NOMO-1 treated with dmso at 0.1 percent for 144 hours (cell line): Measurements from ENCODE around the gene ITGA11.
"Not testable (repeated sequence)": the region's sequence is repeated elsewhere in the genome, so short reads cannot be mapped to it uniquely, and the experiment has no call there.

Experiments used
- DNase-seq: peaks from one replicate; lab custom pipeline; 2025; ENCODE audit not compliant: unreplicated experiment; lab: John Stamatoyannopoulos, UW

The ITGA11 gene

DNA sequence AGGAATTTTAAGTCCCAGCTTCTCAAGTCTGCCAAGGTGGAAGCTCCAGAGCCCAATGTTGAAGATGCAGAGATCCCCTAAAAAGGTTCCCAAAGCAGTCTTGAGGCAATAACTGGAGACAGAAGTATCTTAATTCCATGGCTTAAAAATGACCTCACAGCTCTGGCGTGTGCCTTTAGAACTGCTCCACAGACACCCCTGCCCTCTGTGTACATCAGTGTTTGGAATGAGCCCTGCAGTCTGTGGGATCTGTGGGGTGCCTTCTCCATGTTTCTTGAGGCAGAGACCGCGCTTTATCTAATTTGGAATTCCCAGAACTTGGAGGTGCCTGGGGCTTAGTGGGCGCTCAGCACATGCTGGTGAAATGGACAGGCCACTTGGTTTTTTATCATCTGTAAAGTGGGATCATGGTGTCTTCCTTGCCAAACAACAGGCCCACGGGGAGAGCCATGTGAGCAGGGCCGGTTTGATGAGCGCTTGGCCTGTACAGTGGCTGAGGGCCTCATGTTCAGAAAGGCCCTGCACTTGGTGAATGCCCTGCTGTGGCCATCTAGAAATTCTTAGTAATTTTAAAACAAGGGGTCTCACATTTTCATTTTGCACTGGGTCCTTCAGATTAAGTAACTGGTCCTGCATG is 7.1 kb downstream of the ITGA11 start:
- no peak for DNase-seq

DNA sequence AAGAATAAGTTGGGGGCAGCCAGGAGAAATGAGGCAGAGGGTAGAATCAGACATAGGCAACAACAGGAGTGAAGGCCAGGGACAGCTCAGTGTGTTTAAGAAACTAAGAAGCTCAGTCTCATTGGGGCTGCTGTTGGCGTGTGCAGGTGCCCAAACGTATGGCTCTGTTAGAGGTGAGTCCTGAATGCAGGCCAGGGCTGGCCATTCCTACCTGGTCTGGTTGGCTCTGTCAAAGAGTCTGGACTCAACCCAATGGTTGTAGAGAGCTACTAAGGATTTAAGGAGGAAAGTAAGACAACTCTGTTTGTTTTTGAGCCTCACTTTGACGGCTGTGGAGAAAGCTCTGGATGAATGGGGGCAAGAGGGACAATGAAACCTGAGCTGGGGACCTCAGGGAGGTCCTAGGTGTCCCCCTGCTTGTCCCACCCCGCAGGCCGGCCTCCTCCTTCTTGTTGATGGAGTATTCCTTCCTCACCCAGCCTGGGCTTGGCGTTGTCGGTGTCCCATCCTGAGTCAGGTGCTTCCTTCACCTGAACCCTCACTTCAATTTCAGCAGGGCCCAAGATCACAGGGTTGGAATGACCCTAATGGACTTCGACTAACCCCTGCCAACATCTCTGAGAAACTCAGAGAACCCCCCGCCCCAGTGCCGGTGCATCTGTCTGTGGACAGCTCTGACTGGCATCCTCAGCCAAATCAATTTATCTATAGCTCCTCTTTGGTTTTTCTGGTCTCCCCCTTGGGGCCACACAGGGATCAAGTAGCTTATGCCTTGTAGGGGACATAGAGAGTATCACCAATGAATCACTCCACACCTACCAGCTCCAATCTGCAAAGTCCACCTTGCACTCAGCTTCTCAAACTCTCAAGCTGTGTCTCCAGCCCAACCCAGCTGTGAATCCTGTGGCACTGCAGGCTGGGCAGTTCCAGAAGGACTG is 8.3 kb downstream of the ITGA11 start:
- DNase-seq: no peak

DNA sequence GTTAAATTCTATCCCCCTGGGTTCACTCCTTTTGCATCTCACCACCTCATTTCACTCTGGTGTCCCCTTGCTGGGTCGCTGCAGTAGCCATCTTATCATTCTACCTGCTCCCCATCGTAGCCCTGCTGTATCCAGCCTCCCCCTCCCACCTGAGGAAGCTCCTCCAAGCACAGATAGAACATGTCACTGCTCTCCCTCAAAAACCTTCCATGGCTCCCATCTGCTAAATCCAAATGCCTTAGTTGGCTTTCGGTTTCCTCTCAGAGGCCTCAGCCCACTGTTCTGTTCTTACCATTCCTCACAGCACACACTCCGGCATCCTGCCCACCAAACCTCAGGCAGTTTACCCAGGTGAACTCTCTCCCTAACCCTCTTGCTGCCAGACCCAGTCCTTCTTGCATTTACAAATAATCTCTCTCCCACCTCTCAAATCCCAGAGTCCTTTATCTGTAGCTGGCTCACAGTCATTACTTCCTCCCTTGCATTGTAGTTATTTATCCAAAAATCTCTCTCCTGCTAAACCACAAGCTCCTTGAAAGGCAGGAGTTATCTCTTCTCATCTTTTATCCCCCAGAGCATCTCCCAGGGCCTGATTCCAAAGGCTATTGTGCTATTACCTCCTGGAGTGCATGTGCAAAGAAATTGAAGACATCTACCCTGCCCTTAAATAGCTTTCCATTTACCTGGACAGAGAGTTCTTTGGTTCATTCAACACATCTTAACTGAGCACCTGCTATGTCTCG is 9.4 kb downstream of the ITGA11 start:
- not testable (repeated sequence) for DNase-seq

DNA sequence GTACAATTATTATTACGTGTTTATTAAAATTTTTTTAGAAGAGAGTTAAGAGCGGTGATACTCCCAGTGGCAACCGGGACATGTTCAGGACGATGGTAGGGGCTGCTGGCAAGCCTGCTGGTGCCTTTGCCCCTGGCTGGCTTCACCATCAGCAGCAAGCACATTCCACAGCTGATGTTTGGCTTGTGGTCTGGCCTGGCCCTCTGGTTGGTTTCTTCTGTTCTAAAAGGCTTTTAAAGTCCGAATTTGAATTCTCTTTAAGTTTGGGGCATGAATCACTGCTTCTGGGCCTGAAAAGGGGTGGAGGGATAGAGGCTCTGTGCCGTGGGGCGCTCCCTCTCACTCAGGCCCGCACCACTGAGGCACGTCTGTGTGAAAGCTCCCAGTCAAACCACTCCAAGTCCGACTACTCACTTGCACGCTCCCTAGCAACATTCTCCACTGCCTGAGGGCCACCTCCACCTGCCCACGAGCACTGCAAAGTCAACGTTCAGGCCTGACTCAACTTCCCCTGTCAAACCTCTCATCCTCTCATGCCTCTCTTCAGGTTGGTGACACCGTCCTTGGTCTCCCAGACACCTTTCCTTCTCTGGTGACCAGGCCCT is 10.1 kb downstream of the ITGA11 start:
- no peak for DNase-seq

DNA sequence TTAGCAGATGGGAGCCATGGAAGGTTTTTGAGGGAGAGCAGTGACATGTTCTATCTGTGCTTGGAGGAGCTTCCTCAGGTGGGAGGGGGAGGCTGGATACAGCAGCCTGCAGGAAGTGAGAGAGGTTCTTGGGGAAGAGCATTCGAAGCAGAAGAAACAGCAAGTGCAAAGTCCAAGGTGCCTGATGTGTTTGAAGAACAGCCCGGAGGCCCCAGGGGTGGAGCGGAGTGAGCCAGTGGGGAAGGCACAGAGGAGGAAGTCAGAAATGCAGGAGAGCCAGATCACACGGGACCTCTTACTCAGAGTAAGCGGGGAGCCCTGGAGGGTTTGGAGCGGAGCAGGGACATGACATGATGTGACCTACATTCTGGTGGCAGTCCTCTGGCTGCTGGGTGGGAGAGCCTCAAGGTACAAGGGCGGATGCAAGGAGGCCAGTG is 10.8 kb downstream of the ITGA11 start:
- DNase-seq: peak; percentile 81

DNA sequence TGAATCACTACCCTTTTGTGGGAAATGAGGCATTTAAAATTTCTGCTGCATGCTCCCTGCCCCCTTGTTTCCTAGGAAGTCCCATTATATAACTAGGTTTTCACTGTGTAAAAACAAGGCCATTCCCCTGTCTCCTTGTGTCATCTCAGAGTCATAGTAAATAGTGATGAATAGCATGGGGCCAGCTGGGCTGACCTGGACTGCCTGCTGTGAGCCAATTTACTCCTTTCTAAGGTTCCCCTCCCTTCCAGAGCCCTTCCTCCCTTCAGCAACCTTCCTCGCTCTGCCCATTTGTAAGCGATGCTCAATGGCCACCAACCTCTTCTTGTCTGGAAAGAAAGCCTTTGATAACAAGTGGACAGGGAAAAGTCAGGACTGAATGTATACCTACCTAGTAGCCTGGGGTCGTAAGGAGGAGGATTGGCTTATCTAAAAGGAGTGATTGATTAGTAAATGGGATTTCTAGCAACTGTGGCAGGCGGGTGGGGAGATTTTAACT is 11.7 kb downstream of the ITGA11 start:
- no peak for DNase-seq

DNA sequence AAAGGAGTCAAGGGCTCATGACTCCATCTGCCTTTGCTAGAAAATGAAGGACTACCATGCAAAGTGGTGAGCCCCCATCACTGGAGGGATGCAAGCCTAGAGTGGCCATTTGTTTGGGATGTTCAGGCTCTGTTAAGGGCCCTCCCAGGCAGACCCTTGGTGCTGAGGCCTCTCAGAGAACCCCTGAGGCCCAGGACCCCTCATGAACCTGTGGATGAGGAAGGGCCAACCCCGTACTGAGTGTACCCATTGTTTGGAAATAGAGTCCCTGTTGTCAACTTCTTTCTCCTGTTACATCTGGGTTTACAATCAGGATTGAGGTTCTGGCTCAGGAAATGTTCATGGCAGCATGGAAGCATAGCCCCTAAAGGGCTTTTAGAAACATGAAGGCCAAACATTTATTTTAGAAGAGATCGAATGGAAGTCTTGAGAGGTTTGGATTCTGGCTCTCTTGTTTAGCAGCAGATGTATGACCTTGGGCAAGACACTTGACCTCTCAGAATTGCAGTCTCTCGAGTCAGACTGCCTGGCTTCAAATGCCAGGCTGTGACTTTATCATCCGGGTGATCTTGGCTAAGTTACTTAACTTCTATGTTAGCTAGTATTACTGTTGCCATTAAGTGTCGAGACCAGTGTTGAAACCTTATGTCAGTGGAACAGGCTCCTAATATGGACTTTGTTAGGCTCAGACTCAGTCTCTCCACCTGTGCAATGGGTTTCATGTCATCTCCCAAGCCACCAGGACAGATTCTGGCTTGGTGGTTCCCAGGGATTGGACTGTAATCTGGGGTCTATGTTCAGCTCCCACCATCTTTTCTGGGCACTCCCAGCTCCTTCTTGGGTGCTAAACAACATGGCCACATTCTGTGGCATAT is 12.4 kb downstream of the ITGA11 start:
- DNase-seq: no peak

DNA sequence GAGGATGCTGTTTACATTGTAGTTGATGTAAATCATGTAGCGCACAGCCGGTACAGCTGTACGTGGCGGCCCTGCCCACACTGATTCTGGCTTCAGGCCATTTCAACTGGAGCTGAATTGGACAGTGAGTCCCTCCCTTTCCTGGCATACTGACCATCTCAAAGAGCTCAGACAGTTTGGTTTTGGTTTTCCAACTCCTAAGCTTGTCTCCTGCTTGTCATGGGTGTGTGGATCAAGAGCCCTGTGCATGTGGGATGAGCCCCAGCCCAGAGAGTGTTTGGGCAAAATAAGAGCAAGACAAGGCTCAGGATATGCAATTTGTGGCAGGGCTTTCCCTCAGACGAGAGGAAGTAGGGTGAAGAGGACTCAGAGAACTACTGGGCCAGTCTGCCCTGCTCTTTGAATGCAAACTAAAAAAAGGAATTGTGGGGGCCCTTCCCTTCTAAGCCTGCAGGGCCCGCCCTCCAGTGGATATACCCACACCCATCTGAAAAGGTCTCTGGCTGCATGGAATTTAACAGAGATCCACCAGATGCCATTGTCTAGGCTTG is 13.3 kb downstream of the ITGA11 start:
- no peak for DNase-seq

DNA sequence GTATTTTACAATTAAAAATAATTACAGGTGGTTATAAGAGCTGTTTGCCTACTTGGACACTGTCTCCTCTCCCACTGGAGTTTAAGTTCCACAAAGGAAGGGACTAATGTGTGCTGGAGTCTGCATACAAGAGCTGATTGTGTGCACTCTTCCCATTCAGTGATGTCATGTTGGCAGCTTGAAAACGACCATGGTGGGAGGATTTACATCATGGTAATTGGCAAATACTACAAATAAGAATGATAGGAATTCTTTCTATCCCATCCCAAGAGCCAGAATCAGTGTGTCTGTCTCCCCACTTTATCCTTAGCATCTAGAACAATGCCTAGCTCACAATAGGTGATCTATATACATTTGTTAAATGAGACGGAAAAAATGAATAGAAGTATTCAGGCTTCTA is 14.1 kb downstream of the ITGA11 start:
- DNase-seq: no peak

DNA sequence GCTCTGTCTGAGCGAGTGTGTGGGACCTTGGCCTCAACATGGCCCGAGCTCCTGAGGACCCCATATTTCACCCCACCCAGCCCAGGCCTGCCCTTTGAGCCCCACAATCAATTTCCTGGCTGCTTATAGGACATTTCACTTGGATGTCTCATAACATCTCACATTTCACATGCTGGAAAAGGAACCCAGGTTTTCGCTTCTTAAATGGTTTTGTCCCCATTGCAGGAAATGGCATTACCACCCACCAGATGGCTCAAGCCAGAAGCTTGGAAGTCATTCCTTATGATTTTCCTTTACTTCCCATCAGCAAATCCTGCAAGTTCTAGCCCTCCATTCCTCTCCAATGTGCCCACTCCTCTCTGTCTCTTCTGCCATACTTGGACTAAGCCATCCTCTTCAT is 14.9 kb downstream of the ITGA11 start:
- DNase-seq: no peak

DNA sequence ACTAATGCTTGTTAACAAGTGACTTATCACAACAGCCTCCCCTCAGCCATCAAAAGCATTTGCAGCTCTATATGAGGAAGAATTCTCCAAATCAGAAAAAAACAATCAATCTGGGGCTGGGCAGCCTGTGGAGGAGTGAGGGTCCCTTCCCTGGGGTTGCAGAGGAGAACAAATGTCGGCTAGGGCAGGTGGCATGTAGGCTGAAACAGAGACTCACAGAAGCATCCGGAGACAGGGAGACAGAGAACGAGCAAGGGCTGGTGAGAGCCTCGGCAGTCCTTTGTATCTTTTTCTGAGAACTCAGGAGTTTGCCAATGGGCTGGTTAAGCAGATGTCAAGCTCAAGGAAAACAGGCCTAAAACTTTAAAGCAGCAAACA is 15.8 kb downstream of the ITGA11 start:
- DNase-seq: no peak

DNA sequence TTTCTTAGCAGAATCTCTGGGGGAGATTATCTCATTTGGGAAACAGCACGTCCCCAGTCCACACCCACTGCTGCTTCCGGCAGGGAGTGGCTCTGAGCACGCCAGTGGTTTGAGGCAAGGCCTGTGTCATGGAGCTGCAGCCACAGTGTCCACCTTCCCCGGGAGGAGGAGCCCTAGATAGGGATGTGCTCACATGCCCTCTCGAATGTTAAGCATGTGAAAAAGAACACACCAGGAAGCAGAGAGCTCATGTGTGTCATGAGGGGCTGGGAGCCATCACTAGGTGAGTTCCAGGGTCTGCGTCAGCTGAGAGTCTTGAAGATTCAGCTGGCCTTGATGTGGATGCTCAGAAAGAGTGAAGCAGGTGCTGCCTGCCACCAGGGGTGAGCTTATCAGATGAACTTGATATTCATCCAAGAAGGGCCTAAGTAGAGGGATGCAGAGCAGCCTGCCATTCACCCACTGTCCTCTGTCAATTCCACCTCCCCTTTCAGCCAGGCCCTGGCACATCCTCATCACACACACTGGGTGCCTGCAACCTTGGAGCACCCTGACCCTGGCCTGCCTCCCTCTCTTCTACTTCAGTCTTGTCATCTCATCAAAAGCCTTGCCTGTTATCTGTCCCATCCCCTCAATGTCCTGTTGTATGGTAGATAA is 16.3 kb downstream of the ITGA11 start:
- no peak for DNase-seq

DNA sequence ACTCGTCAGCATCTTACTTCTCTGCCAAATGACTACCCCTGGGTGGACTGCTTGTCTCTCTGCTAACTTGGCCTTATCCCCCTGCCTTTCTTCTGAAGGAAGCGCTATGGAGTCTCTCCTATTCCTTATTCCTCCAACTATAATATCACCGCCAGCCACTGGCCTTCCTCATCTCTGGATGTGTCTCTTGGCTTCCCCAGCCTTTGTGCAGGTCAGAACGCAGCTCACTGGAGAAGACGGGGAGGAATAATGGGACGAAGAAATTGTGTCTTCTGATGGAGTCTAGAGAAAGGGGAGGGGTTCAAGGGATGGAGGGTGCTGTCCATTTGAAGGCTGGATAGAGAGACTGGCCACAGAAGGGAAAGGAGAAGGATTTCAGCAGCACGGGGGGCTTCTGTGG is 16.9 kb downstream of the ITGA11 start:
- no peak for DNase-seq

DNA sequence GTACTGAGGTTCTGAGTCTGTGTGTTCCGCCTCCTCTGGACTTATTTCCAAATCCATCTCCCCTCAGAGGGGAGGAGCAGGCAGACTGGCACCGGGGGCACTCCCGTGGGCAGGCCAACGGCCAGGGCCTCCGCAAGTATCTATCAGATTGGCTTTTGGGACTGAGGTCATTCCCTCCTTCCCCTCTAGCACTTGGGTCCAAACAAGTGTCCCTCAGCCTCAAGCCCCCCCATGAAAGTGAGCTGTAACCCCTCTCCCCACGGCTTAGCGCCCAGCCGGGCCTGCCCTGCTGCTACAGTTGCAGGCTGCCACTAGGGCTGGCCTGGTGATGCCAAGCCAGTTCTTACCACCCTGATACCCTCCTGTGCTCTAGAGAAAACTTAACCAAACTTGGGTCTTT is 17.4 kb downstream of the ITGA11 start:
- no peak for DNase-seq

DNA sequence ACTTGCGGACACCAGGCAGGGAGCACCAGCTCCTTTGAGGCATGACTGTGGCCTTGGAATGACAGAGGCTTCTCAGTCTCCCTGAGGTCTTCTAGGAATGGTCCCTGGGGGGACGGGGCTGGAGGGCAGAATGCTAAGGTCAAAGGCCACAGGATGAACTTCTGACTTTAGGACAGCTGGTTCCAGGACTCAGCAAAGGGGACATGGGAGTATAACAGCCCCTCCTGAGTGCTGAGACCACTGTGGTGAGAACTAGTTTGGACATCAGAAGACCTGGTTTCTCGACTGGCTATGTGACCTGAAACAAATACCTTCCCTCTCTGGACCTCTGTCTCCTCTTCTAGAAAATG is 17.8 kb downstream of the ITGA11 start:
- DNase-seq: no peak

DNA sequence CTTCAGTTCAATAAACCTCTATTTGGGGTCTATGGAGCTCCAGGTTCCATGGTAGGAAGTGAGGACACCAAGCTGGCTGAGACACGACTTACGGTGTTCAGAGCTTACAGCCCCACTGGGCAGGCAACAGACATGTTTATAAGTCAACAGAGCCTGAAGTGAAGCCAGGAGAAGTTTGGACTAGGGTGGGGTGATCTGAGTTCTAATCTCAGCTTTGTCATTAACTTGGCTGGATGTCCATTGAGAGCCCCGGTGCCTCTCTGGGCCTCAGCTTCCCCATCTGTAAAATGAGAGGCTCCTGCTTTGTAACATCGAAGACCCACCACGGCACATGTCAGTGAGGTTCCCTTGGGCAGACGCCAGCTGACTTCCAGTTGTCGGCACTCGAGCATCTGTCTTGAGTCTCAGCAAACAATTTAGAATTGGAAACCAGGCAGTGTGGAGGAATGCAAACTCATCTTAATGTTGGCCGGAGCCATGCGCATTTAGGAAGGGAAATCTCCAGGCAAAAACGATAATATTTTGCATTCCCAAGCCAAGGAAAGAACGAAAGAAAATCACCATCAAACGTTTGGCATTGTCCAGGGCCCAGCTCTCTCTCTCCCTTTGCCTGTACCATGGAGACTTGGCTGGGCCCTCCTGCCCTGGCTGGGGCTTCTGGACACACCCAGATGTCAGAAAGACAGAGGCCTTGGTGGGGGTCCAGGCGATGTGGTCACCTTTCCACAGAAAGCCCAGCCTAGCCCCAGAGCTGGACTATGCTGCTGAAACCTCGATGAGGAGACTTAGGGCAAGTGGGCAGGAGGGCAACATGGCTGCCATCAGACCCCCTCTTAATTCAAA is 18.4 kb downstream of the ITGA11 start:
- DNase-seq: no peak

DNA sequence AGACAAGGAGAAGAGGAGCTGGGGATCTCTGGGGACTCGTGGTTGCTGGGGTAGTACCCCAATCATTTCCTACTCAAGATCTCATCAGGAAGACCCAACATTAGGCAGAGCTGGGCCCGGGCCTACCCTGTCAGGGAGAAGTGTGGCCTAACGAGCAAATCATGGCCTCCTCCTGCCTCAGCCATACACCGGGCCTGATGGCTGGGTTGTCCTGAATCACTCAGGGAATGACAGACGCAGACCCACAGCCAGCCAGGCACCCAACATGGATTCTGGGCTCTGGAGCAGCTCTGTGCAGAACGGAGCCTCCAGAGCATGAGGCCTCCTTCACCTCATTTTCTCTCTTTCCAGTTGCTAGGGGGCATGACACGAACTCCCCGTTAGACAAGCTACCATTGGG is 19.7 kb downstream of the ITGA11 start:
- DNase-seq: no peak

DNA sequence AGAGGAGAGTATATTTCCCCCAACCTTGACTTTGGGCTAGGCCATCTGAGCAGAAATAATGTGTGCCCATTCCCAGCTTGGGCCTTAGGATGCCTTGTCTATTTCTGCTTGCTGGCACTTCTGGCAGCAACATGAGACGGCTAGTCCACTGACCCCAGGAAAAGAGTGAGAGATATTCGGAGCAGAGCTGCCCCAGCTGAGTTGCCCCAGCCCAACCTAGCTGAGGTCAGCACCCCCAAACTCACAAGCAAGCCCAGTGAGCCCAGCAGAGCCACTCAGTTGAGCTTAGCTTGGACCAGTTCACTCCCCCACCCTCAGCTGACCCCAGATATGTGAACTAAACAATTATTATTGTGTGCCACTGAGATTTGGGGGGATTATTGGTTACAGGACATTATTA is 20.2 kb downstream of the ITGA11 start:
- DNase-seq: no peak

DNA sequence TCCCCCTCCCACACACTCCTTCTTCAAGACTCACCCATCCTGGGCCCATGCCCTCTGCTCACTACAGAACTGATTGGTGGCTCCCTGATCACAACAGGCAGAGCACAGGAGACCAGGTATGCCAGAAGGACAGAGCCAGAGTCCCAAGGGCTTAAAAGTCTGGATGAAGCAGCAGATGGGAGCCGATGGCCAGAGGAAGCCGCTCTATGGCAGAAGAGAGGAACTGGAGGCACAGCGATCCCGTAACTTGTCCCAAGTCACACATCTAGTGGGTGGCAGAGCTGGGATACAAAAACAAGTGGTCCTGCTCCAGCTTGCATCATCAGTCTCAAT is 20.7 kb downstream of the ITGA11 start:
- no peak for DNase-seq
